PC-3 (cell line): ENCODE data around the gene PKNOX1.

Source experiments
- EZH2 ChIP-seq: fragments of 300-600 bp; sonication (generic); IDR thresholded peaks from one replicate; pipeline ENCODE4 v1.6.1; 2017; ENCODE audit warnings: antibody characterized with exemption, mild to moderate bottlenecking, low read length; ENCODE audit not compliant: unreplicated experiment
- EZH2phosphoT487 ChIP-seq: fragments of 300-600 bp; sonication (generic); IDR thresholded peaks from 2 replicates; pipeline ENCODE4 v1.6.1; 2018; ENCODE audit warnings: mild to moderate bottlenecking, antibody characterized with exemption, low read length, borderline replicate concordance
- TF ChIP-seq, protein P1 (sequence below): fragments of 300-600 bp; sonication (generic); conservative IDR thresholded peaks from 2 replicates; pipeline ENCODE4 v1.5.1; 2017; ENCODE audit warnings: antibody characterized with exemption, low read depth, mild to moderate bottlenecking, low read length

DNA sequence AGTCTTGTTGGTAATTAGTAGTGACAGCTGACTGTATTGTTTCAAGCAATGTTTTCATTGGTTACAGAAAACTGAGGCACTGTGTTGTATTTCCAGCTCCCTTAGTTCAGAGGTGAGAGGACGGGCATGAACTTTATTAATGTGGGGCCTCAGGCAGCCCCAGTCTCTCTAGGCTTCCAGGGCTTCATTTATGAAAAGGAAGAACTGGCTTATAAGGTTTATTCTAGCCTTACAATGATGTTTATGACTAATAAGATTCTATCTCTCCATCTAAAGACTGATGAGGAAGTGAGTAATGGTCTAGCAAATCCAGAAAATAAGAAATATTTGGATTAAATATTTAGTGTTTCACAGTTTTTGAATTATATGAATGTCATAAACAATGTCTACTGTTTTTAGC lies 59.7 kb downstream of the PKNOX1 start:
- TF ChIP-seq EZH2, result no peak
- TF ChIP-seq, protein P1, sequence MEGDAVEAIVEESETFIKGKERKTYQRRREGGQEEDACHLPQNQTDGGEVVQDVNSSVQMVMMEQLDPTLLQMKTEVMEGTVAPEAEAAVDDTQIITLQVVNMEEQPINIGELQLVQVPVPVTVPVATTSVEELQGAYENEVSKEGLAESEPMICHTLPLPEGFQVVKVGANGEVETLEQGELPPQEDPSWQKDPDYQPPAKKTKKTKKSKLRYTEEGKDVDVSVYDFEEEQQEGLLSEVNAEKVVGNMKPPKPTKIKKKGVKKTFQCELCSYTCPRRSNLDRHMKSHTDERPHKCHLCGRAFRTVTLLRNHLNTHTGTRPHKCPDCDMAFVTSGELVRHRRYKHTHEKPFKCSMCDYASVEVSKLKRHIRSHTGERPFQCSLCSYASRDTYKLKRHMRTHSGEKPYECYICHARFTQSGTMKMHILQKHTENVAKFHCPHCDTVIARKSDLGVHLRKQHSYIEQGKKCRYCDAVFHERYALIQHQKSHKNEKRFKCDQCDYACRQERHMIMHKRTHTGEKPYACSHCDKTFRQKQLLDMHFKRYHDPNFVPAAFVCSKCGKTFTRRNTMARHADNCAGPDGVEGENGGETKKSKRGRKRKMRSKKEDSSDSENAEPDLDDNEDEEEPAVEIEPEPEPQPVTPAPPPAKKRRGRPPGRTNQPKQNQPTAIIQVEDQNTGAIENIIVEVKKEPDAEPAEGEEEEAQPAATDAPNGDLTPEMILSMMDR, result no peak
- TF ChIP-seq EZH2phosphoT487, result no peak
